Measurements from ENCODE around the gene NGEF. TPM values are rescaled to one million over a fixed set of nuclear protein-coding genes. Genes with fewer than 3 reads are reported as not detected.
"Not testable (repeated sequence)": the region's sequence is repeated elsewhere in the genome, so short reads cannot be mapped to it uniquely, and the experiment has no call there.

NGEF gene
- total RNA-seq, 2 experiments from 2014 or later = not detected

DNA sequence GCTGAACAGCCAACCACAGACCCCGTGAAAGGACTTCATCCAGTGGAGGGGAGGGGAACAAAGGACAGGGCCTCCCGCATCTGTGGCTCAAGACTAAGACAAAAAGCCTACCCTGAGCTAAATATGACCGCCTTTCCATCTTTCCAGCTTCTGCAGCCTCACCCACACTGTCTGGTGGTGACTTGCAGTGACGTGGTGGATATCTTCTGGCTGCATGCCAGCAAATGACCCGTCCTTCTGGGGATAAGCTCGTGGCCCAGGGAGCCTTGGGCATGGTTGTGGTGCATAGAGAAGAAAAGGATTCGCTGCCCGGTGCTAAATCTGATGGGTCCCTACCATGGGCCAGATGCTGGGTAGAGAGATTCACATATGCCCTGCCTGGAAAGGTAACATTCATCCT, 8.7 kb upstream of the NGEF start:
- Histone ChIP-seq H3K4me3 (ENCODE audit: low read length) (no peak overlapping the region), H3K4me1 (ENCODE audit: insufficient read depth, low read length) (no peaks in the 10 kb centered on the region), H3K36me3 (ENCODE audit: insufficient read depth, low read length) (no peaks in the 10 kb centered on the region), H3K27me3 (ENCODE audit: control insufficient read depth in 1 of 2, insufficient read depth in 2 of 2, low read length in 2 of 2) (no peaks in the 10 kb centered on the region), H3K27ac (ENCODE audit: low read depth in 1 of 2, low read length in 2 of 2) (no peak overlapping the region), H3K9me3 (ENCODE audit: control insufficient read depth in 1 of 2, insufficient read depth in 1 of 2, low read length in 2 of 2) (no peaks in the 10 kb centered on the region)
- Mint-ChIP-seq H3K4me3 (no peak overlapping the region), H3K9me3 (no peaks in the 10 kb centered on the region), H3K36me3 (ENCODE audit: low read depth) (no peaks in the 10 kb centered on the region), H3K27ac (no peak overlapping the region), H3K27me3 (no peaks in the 10 kb centered on the region), H3K4me1 (ENCODE audit: low read depth) (no peaks in the 10 kb centered on the region)
- ATAC-seq (ENCODE audit: poor library complexity) (no peak), DNase-seq (no peak)
- intact Hi-C loops (cut with DNase I, micrococcal nuclease) = no loop called here
- ChIA-PET CTCF (no interaction called here), POLR2A (no interaction called here)
- no peak for TF ChIP-seq CTCF (IDR thresholded peaks at IDR 0.05)

- ATAC-seq (ENCODE audit: poor library complexity) (no peak), DNase-seq (no peak)
- no peak overlapping the region for H3K4me3 ChIP-seq (ENCODE audit: low read length)
- ChIA-PET POLR2A (no interaction called here), CTCF (no interaction called here)
- H3K9me3 ChIP-seq (ENCODE audit: control insufficient read depth in 1 of 2, insufficient read depth in 1 of 2, low read length in 2 of 2) = no peaks in the 10 kb centered on the region
- H3K36me3 ChIP-seq (ENCODE audit: insufficient read depth, low read length) = no peaks in the 10 kb centered on the region
- H3K27me3 ChIP-seq (ENCODE audit: control insufficient read depth in 1 of 2, insufficient read depth in 2 of 2, low read length in 2 of 2) = no peaks in the 10 kb centered on the region
- intact Hi-C loops (cut with DNase I, micrococcal nuclease) = no loop called here
- H3K27me3 Mint-ChIP-seq = no peaks in the 10 kb centered on the region
- TF ChIP-seq CTCF (IDR thresholded peaks at IDR 0.05) = no peak
- no peaks in the 10 kb centered on the region for H3K4me1 Mint-ChIP-seq (ENCODE audit: low read depth)
- H3K9me3 Mint-ChIP-seq = no peaks in the 10 kb centered on the region
- H3K4me1 ChIP-seq (ENCODE audit: insufficient read depth, low read length) = no peaks in the 10 kb centered on the region
- no peak overlapping the region for H3K27ac ChIP-seq (ENCODE audit: low read depth in 1 of 2, low read length in 2 of 2)
- no peak overlapping the region for H3K27ac Mint-ChIP-seq
- no peaks in the 10 kb centered on the region for H3K36me3 Mint-ChIP-seq (ENCODE audit: low read depth)
- H3K4me3 Mint-ChIP-seq = no peak overlapping the region
These were observed 7.4 kb upstream of the NGEF start for GRCh38 chr2:233020454-233020853.

GRCh38 chr2:233019610-233020009, 6.6 kb upstream of the NGEF start:
- DNase-seq; intact Hi-C loops (cut with DNase I, micrococcal nuclease); H3K4me3 ChIP-seq (ENCODE audit: low read length); H3K27ac Mint-ChIP-seq; CTCF ChIA-PET; H3K4me1 Mint-ChIP-seq (ENCODE audit: low read depth); H3K36me3 Mint-ChIP-seq (ENCODE audit: low read depth); H3K27me3 Mint-ChIP-seq; POLR2A ChIA-PET; H3K4me1 ChIP-seq (ENCODE audit: insufficient read depth, low read length); H3K27ac ChIP-seq (ENCODE audit: low read depth in 1 of 2, low read length in 2 of 2); H3K9me3 ChIP-seq (ENCODE audit: control insufficient read depth in 1 of 2, insufficient read depth in 1 of 2, low read length in 2 of 2); H3K4me3 Mint-ChIP-seq; H3K9me3 Mint-ChIP-seq; H3K27me3 ChIP-seq (ENCODE audit: control insufficient read depth in 1 of 2, insufficient read depth in 2 of 2, low read length in 2 of 2); H3K36me3 ChIP-seq (ENCODE audit: insufficient read depth, low read length); ATAC-seq (ENCODE audit: poor library complexity): not testable (repeated sequence)

DNA sequence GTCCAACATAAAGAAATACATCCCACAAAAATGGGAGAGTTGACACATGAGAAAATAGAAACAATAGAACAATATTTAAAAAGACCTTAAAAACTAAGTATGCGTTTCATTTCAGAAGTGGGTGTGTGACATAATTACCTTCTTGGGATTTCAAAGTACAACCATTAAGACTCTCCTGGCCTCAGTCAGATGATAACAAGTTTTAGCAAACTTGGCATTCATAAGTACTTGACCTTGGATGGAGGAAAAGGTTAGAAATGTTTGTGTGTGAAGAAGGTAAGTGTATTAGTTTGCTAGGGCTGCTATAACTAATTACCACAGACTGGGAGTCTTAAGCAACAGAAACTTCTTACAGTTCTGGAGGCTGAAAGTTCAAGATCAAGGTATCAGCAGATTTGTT, 4.9 kb upstream of the NGEF start:
- TF ChIP-seq CTCF (IDR thresholded peaks at IDR 0.05) = no peak
- intact Hi-C loops (cut with DNase I, micrococcal nuclease) = no loop called here
- no peak overlapping the region for H3K4me3 Mint-ChIP-seq
- CTCF ChIA-PET = no interaction called here
- ATAC-seq (ENCODE audit: poor library complexity) (no peak), DNase-seq (no peak)
- H3K36me3 ChIP-seq (ENCODE audit: insufficient read depth, low read length) = no peaks in the 10 kb centered on the region
- no peaks in the 10 kb centered on the region for H3K4me1 ChIP-seq (ENCODE audit: insufficient read depth, low read length)
- POLR2A ChIA-PET = no interaction called here
- no peaks in the 10 kb centered on the region for H3K27me3 Mint-ChIP-seq
- H3K4me1 Mint-ChIP-seq (ENCODE audit: low read depth) = no peaks in the 10 kb centered on the region
- H3K9me3 ChIP-seq (ENCODE audit: control insufficient read depth in 1 of 2, insufficient read depth in 1 of 2, low read length in 2 of 2) = peaks cover 0 to 3% of the 10 kb centered on the region in 2 experiments
- no peaks in the 10 kb centered on the region for H3K36me3 Mint-ChIP-seq (ENCODE audit: low read depth)
- H3K4me3 ChIP-seq (ENCODE audit: low read length) = no peak overlapping the region
- no peak overlapping the region for H3K27ac Mint-ChIP-seq
- no peaks in the 10 kb centered on the region for H3K9me3 Mint-ChIP-seq
- no peaks in the 10 kb centered on the region for H3K27me3 ChIP-seq (ENCODE audit: control insufficient read depth in 1 of 2, insufficient read depth in 2 of 2, low read length in 2 of 2)
- no peak overlapping the region for H3K27ac ChIP-seq (ENCODE audit: low read depth in 1 of 2, low read length in 2 of 2)

Data from CD4-positive, alpha-beta T cell (primary cell).